HepG2 (cell line): ENCODE measurements around the gene COQ9. TPM values are rescaled to one million over a fixed set of nuclear protein-coding genes. Genes with fewer than 3 reads are reported as not detected.

ENCODE experiments used
- ARID2 ChIP-seq: sonication (generic); formaldehyde crosslinking; IDR thresholded peaks from 2 replicates; pipeline ENCODE4 v1.8.1; 2022; ENCODE audit warnings: mild to moderate bottlenecking, missing genetic modification reagents, borderline replicate concordance
- CSRNP1 ChIP-seq: sonication (generic); formaldehyde crosslinking; IDR thresholded peaks from 2 replicates; pipeline ENCODE4 v1.8.1; 2023; ENCODE audit warnings: mild to moderate bottlenecking, missing genetic modification reagents
- FLYWCH1 ChIP-seq: sonication (generic); formaldehyde crosslinking; IDR thresholded peaks from 2 replicates; pipeline ENCODE4 v1.8.1; 2023; ENCODE audit warnings: mild to moderate bottlenecking, missing genetic modification reagents
- HNRNPK ChIP-seq: fragments of 200-400 bp; formaldehyde crosslinking; IDR thresholded peaks from 2 replicates; pipeline ENCODE4 v1.6.1; 2018; ENCODE audit warnings: low read length, low read depth, moderate library complexity, mild to moderate bottlenecking; ENCODE audit not compliant: poor library complexity, severe bottlenecking
- RAD51 ChIP-seq: fragments of 450-650 bp; IDR thresholded peaks from 2 replicates; pipeline ENCODE4 v1.6.1; 2016; ENCODE audit warnings: borderline replicate concordance
- SATB2 ChIP-seq: sonication (generic); formaldehyde crosslinking; IDR thresholded peaks from 2 replicates; pipeline ENCODE4 v1.5.0; 2020; ENCODE audit warnings: missing genetic modification reagents
- SNAI1 ChIP-seq: sonication (generic); formaldehyde crosslinking; IDR thresholded peaks from 2 replicates; pipeline ENCODE4 v1.5.0; 2020; ENCODE audit warnings: mild to moderate bottlenecking, missing genetic modification reagents, borderline replicate concordance
- TCF7L2 ChIP-seq: IDR thresholded peaks from 2 replicates; pipeline ENCODE4 v1.6.1; 2011; ENCODE audit warnings: mild to moderate bottlenecking, low read depth, low read length, moderate library complexity
- YY1 ChIP-seq: IDR thresholded peaks from 2 replicates; pipeline ENCODE4 v1.6.1; 2011; ENCODE audit warnings: low read length, low read depth, moderate library complexity, mild to moderate bottlenecking; ENCODE audit not compliant: insufficient read depth, insufficient replicate concordance
- ZFP36L2 ChIP-seq: sonication (generic); formaldehyde crosslinking; IDR thresholded peaks from 2 replicates; pipeline ENCODE4 v1.4.0; 2020; ENCODE audit warnings: missing genetic modification reagents
- ZNF10 ChIP-seq: sonication (generic); formaldehyde crosslinking; IDR thresholded peaks from 2 replicates; pipeline ENCODE4 v1.4.0; 2020; ENCODE audit warnings: mild to moderate bottlenecking, low read depth, missing genetic modification reagents, borderline replicate concordance
- ZNF180 ChIP-seq: sonication (generic); formaldehyde crosslinking; IDR thresholded peaks from 2 replicates; pipeline ENCODE4 v1.4.0; 2020; ENCODE audit warnings: low read depth, missing genetic modification reagents, borderline replicate concordance
- ZNF256 ChIP-seq: sonication (generic); formaldehyde crosslinking; conservative IDR thresholded peaks from 2 replicates; pipeline ENCODE4 v1.4.0; 2020; ENCODE audit warnings: missing genetic modification reagents
- ZNF282 ChIP-seq: fragments of 450-650 bp; IDR thresholded peaks from 2 replicates; pipeline ENCODE4 v1.6.1; 2018; ENCODE audit not compliant: partially characterized antibody
- ZNF318 ChIP-seq: sonication (generic); formaldehyde crosslinking; IDR thresholded peaks from 2 replicates; pipeline ENCODE4 v1.4.0; 2020; ENCODE audit warnings: mild to moderate bottlenecking, missing genetic modification reagents
- ZNF503 ChIP-seq: sonication (generic); formaldehyde crosslinking; IDR thresholded peaks from 2 replicates; pipeline ENCODE4 v1.4.0; 2020; ENCODE audit warnings: missing genetic modification reagents
- ZNF557 ChIP-seq: sonication (generic); formaldehyde crosslinking; IDR thresholded peaks from 2 replicates; pipeline ENCODE4 v1.4.0; 2020; ENCODE audit warnings: missing genetic modification reagents
- polyA plus RNA-seq, 8 experiments: library from polyadenylated mRNA; depleted of rRNA in 3 of 8; stranded (reverse) in 7 of 8; unstranded in 1 of 8; fragments of >200 nt; fragmentation: Illumina TruSeq in 4 of 8; extraction: Trizol in 4 of 8; gene quantifications; 2 replicates each; pipeline versions ENCODE4 v1.2.1 to v1.2.3, GENCODE V29; 2011 to 2016; ENCODE audit warnings: low read depth in 4 of 8, missing spikeins in 1 of 8, mixed read lengths in 1 of 8; ENCODE audit not compliant: insufficient read depth in 1 of 8
- total RNA-seq, 5 experiments: library from RNA; depleted of rRNA; stranded (reverse); fragments of >200 nt; fragmentation: Illumina TruSeq; extraction: Trizol; gene quantifications; 2 replicates each; pipeline ENCODE4 v1.2.3, GENCODE V29; 2016; ENCODE audit warnings: low read depth in 1 of 5

COQ9 gene
- total and polyA plus RNA-seq, 2 of the 13 experiments (the other 11 are each of a cell fraction or from before 2014, with no cell fraction given) = 57.5 to 108 TPM

- no peak for TF ChIP-seq ZNF180 (CRISPR knock-in tag)
- TF ChIP-seq YY1 = no peak
- TF ChIP-seq ZNF318 (CRISPR knock-in tag) = no peak
- TF ChIP-seq TCF7L2 = no peak
- no peak for TF ChIP-seq ARID2 (CRISPR knock-in tag)
- TF ChIP-seq ZNF10 (CRISPR knock-in tag) = no peak
- no peak for TF ChIP-seq RAD51
- TF ChIP-seq ZFP36L2 (CRISPR knock-in tag) = 0 out of 2 replicates have a peak, but pooled peaks have one; percentile 27
- TF ChIP-seq SNAI1 (CRISPR knock-in tag) = no peak
- TF ChIP-seq ZNF256 (CRISPR knock-in tag) = no peak
- no peak for TF ChIP-seq ZNF282
- no peak for TF ChIP-seq FLYWCH1
- TF ChIP-seq CSRNP1 (CRISPR knock-in tag) = no peak
- no peak for TF ChIP-seq ZNF557 (CRISPR knock-in tag)
- no peak; the same call in 1 of the 2 replicates for TF ChIP-seq ZNF503
- no peak for TF ChIP-seq HNRNPK
- TF ChIP-seq SATB2 = no peak
These were observed 24.8 kb downstream of the COQ9 start (continued) for GRCh38 chr16:57471852-57472664.
